IPS-20b (cell line): Measurements from ENCODE around the gene HPCAL1.
"Not testable (repeated sequence)": the region's sequence is repeated elsewhere in the genome, so short reads cannot be mapped to it uniquely, and the experiment has no call there.

Source experiments
- H3K27ac ChIP-seq: one replicate; pipeline ENCODE4 v1.5.1; 2013; ENCODE audit warnings: low read length
- H3K27me3 ChIP-seq: 2 replicates; pipeline ENCODE4 v1.6.1; 2013; ENCODE audit warnings: mild to moderate bottlenecking, low read length, inconsistent platforms; ENCODE audit not compliant: insufficient read depth
- H3K36me3 ChIP-seq: 2 replicates; pipeline ENCODE4 v1.6.1; 2013; ENCODE audit warnings: low read depth, mild to moderate bottlenecking, inconsistent platforms, low read length, moderate library complexity; ENCODE audit not compliant: insufficient read depth
- H3K4me1 ChIP-seq: 2 replicates; pipeline ENCODE4 v1.6.1; 2013; ENCODE audit warnings: mild to moderate bottlenecking, control low read depth, inconsistent platforms, low read length, moderate library complexity; ENCODE audit not compliant: insufficient read depth
- H3K4me3 ChIP-seq: 2 replicates; pipeline ENCODE4 v1.5.1; 2013; ENCODE audit warnings: mild to moderate bottlenecking, low read length, inconsistent platforms
- H3K9ac ChIP-seq: 2 replicates; pipeline ENCODE4 v1.6.1; 2013; ENCODE audit warnings: low read depth, mild to moderate bottlenecking, inconsistent platforms, low read length, moderate library complexity
- H3K9me3 ChIP-seq: 2 replicates; pipeline ENCODE4 v1.6.1; 2013; ENCODE audit warnings: mild to moderate bottlenecking, low read depth, low read length, inconsistent platforms; ENCODE audit not compliant: insufficient read depth

Gene HPCAL1

GRCh38 chr2:10260130-10260529 lies 42.6 kb upstream of the HPCAL1 start:
- Histone ChIP-seq H3K27ac (no peak overlapping the region), H3K4me3 (no peak overlapping the region), H3K36me3 (no peaks in the 10 kb centered on the region), H3K9ac (no peak overlapping the region), H3K4me1 (no peaks in the 10 kb centered on the region), H3K9me3 (no peaks in the 10 kb centered on the region), H3K27me3 (no peaks in the 10 kb centered on the region)

GRCh38 chr2:10263526-10263925 lies 39.2 kb upstream of the HPCAL1 start:
- H3K27me3 ChIP-seq, H3K36me3 ChIP-seq, H3K4me1 ChIP-seq, H3K27ac ChIP-seq, H3K9ac ChIP-seq, H3K9me3 ChIP-seq, H3K4me3 ChIP-seq: not testable (repeated sequence)

GRCh38 chr2:10264506-10265328 lies 38.0 kb upstream of the HPCAL1 start:
- no peak overlapping the region for H3K9ac ChIP-seq

GRCh38 chr2:10265329-10266132 lies 37.2 kb upstream of the HPCAL1 start:
- no peak overlapping the region for H3K9ac ChIP-seq
- no peaks in the 10 kb centered on the region for H3K36me3 ChIP-seq
- H3K9me3 ChIP-seq = no peaks in the 10 kb centered on the region
- no peaks in the 10 kb centered on the region for H3K27me3 ChIP-seq
- H3K27ac ChIP-seq = no peak overlapping the region
- H3K4me1 ChIP-seq = no peaks in the 10 kb centered on the region
- H3K4me3 ChIP-seq = no peak overlapping the region

More at GRCh38 chr2:10264506-10265328, 38.0 kb upstream of the HPCAL1 start:
- Histone ChIP-seq H3K36me3 (no peaks in the 10 kb centered on the region), H3K4me1 (no peaks in the 10 kb centered on the region), H3K27me3 (no peaks in the 10 kb centered on the region), H3K4me3 (no peak overlapping the region), H3K9me3 (no peaks in the 10 kb centered on the region), H3K27ac (no peak overlapping the region)

GRCh38 chr2:10266133-10266620 lies 36.5 kb upstream of the HPCAL1 start:
- Histone ChIP-seq H3K36me3 (no peaks in the 10 kb centered on the region), H3K4me1 (no peaks in the 10 kb centered on the region), H3K4me3 (no peak overlapping the region), H3K9me3 (no peaks in the 10 kb centered on the region), H3K9ac (no peak overlapping the region), H3K27ac (no peak overlapping the region), H3K27me3 (no peaks in the 10 kb centered on the region)

GRCh38 chr2:10267036-10267435 lies 35.7 kb upstream of the HPCAL1 start:
- Histone ChIP-seq H3K4me1 (no peaks in the 10 kb centered on the region), H3K4me3 (no peak overlapping the region), H3K36me3 (no peaks in the 10 kb centered on the region), H3K9me3 (no peaks in the 10 kb centered on the region), H3K27me3 (no peaks in the 10 kb centered on the region), H3K9ac (no peak overlapping the region), H3K27ac (no peak overlapping the region)

- Histone ChIP-seq H3K4me3 (no peak overlapping the region), H3K4me1 (no peaks in the 10 kb centered on the region), H3K9me3 (no peaks in the 10 kb centered on the region), H3K27me3 (no peaks in the 10 kb centered on the region), H3K27ac (no peak overlapping the region), H3K36me3 (no peaks in the 10 kb centered on the region), H3K9ac (no peak overlapping the region)
Measured at GRCh38 chr2:10267551-10268465, 34.9 kb upstream of the HPCAL1 start.

GRCh38 chr2:10269291-10269690 lies 33.4 kb upstream of the HPCAL1 start:
- Histone ChIP-seq H3K27me3 (no peaks in the 10 kb centered on the region), H3K4me1 (no peaks in the 10 kb centered on the region), H3K9me3 (no peaks in the 10 kb centered on the region), H3K4me3 (no peak overlapping the region), H3K36me3 (no peaks in the 10 kb centered on the region), H3K27ac (no peak overlapping the region), H3K9ac (no peak overlapping the region)

GRCh38 chr2:10269711-10270610 lies 32.7 kb upstream of the HPCAL1 start:
- Histone ChIP-seq H3K4me1 (no peaks in the 10 kb centered on the region), H3K9ac (no peak overlapping the region), H3K27me3 (no peaks in the 10 kb centered on the region), H3K9me3 (no peaks in the 10 kb centered on the region), H3K36me3 (no peaks in the 10 kb centered on the region), H3K4me3 (no peak overlapping the region), H3K27ac (no peak overlapping the region)

- no peak overlapping the region for H3K9ac ChIP-seq
- no peak overlapping the region for H3K27ac ChIP-seq
- H3K27me3 ChIP-seq = no peaks in the 10 kb centered on the region
- H3K9me3 ChIP-seq = no peaks in the 10 kb centered on the region
- no peaks in the 10 kb centered on the region for H3K4me1 ChIP-seq
- H3K4me3 ChIP-seq = no peak overlapping the region
- H3K36me3 ChIP-seq = no peaks in the 10 kb centered on the region
Measured at GRCh38 chr2:10271509-10271908, 31.2 kb upstream of the HPCAL1 start.
